H1 (cell line): Measurements from ENCODE around the gene GPR25. TPM values are rescaled to one million over a fixed set of nuclear protein-coding genes. Genes with fewer than 3 reads are reported as not detected.

Experiments
- CTCF ChIA-PET: fragments of 300-600 bp; sonication (Branson Sonifier 250); formaldehyde crosslinking; loops from one replicate; lab custom pipeline; 2021; ENCODE audit not compliant: partially characterized antibody; lab: Charles Lee
- POLR2A ChIA-PET: fragments of 300-600 bp; sonication (Branson Sonifier 250); formaldehyde crosslinking; loops from one replicate; lab custom pipeline; 2021; ENCODE audit warnings: inconsistent platforms; ENCODE audit not compliant: partially characterized antibody; lab: Charles Lee
- DNase-seq, 2 experiments: peaks; one replicate each; pipeline versions ENCODE4 v3.0.0 to v3.0.0-alpha.2; 2010 to 2022; ENCODE audit warnings: low spot score in 2 of 2, low read depth in 1 of 2, mixed read lengths in 1 of 2
- FAIRE-seq: peaks from 2 replicates; lab custom pipeline; 2011; peaks lifted over from hg19 to GRCh38; lab: Jason Lieb, UNC
- H2AFZ ChIP-seq: 2 replicates; pipeline ENCODE4 v1.8.1; 2012; ENCODE audit warnings: low read length, inconsistent platforms
- H2AK5ac ChIP-seq: 2 replicates; pipeline ENCODE4 v1.6.1; 2013; ENCODE audit warnings: low read depth, low read length
- H2BK120ac ChIP-seq: replicated peaks from 2 replicates; pipeline ENCODE3; 2013; ENCODE audit warnings: low read depth, low read length, inconsistent platforms
- H2BK12ac ChIP-seq: 2 replicates; pipeline ENCODE4 v1.6.1; 2013; ENCODE audit warnings: low read depth, low read length
- H2BK15ac ChIP-seq: 2 replicates; pipeline ENCODE4 v1.6.1; 2013; ENCODE audit warnings: low read length
- H2BK20ac ChIP-seq: 2 replicates; pipeline ENCODE4 v1.6.1; 2013; ENCODE audit warnings: low read length
- H2BK5ac ChIP-seq: 2 replicates; pipeline ENCODE4 v1.6.1; 2013; ENCODE audit warnings: low read depth, low read length
- H3K14ac ChIP-seq: 2 replicates; pipeline ENCODE4 v1.6.1; 2013; ENCODE audit warnings: inconsistent platforms; ENCODE audit not compliant: insufficient read length
- H3K18ac ChIP-seq: 2 replicates; pipeline ENCODE4 v1.6.1; 2013; ENCODE audit warnings: low read length; ENCODE audit errors: extremely low read depth
- H3K23ac ChIP-seq: 2 replicates; pipeline ENCODE4 v1.6.1; 2013; ENCODE audit warnings: inconsistent platforms; ENCODE audit not compliant: insufficient read length
- H3K23me2 ChIP-seq: 2 replicates; pipeline ENCODE4 v1.6.1; 2013; ENCODE audit warnings: low read depth, low read length
- H3K27ac ChIP-seq: 2 replicates; pipeline ENCODE4 v1.6.1; 2011; ENCODE audit warnings: low read depth, low read length, inconsistent platforms
- H3K27me3 ChIP-seq, 4 experiments: replicated peaks in 1 of 4; 1 replicate in 1 of 4; 2 replicates in 3 of 4; pipeline versions ENCODE4 v1.6.1 to v1.8.1; 2011 to 2013; ENCODE audit warnings: low read length in 3 of 4, mild to moderate bottlenecking in 3 of 4, inconsistent platforms in 2 of 4, mixed read lengths in 2 of 4, moderate library complexity in 1 of 4; ENCODE audit not compliant: control insufficient read depth in 3 of 4, insufficient read depth in 3 of 4; ENCODE audit errors: extremely low read depth in 1 of 4
- H3K36me3 ChIP-seq, 4 experiments: 2 replicates each; pipeline versions ENCODE4 v1.6.1 to v1.8.1; 2011 to 2013; ENCODE audit warnings: mild to moderate bottlenecking in 4 of 4, low read length in 3 of 4, moderate library complexity in 2 of 4, control low read depth in 1 of 4, inconsistent platforms in 1 of 4; ENCODE audit not compliant: insufficient read depth in 4 of 4, control insufficient read depth in 2 of 4
- H3K4ac ChIP-seq: replicated peaks from 2 replicates; pipeline ENCODE3; 2013; ENCODE audit warnings: low read length, low read depth, mixed read lengths, inconsistent platforms; ENCODE audit not compliant: insufficient read length
- H3K4me1 ChIP-seq, 4 experiments: replicated peaks in 1 of 4; 1 replicate in 1 of 4; 2 replicates in 3 of 4; pipeline versions ENCODE4 v1.6.1 to v1.8.1; 2011 to 2013; ENCODE audit warnings: low read length in 3 of 4, inconsistent platforms in 2 of 4, mixed read lengths in 1 of 4; ENCODE audit not compliant: insufficient read depth in 4 of 4, control insufficient read depth in 3 of 4
- H3K4me2 ChIP-seq, 2 experiments: 2 replicates each; pipeline versions ENCODE4 v1.6.1 to v1.8.1; 2011 to 2013; ENCODE audit warnings: low read depth in 2 of 2, low read length in 2 of 2, control low read depth in 1 of 2, inconsistent platforms in 1 of 2, mild to moderate bottlenecking in 1 of 2; ENCODE audit not compliant: insufficient read depth in 1 of 2
- H3K4me3 ChIP-seq, 4 experiments: fragments of 200-600, 300-600 bp in 1 of 4; sonication (generic), shearing (Covaris generic), sonication (Bioruptor Twin) in 1 of 4; 2 replicates each; pipeline versions ENCODE4 v1.5.1 to v1.8.1; 2011 to 2016; ENCODE audit warnings: low read length in 4 of 4, low read depth in 3 of 4, control low read depth in 2 of 4, inconsistent platforms in 2 of 4, mild to moderate bottlenecking in 2 of 4, mixed read lengths in 1 of 4, moderate library complexity in 1 of 4; ENCODE audit not compliant: insufficient read depth in 2 of 4; ENCODE audit errors: extremely low read depth in 1 of 4
- H3K56ac ChIP-seq: replicated peaks from 2 replicates; pipeline ENCODE3; 2013; ENCODE audit warnings: low read depth, mild to moderate bottlenecking, mixed read lengths, low read length, inconsistent platforms; ENCODE audit not compliant: insufficient read length
- H3K79me1 ChIP-seq: 2 replicates; pipeline ENCODE4 v1.6.1; 2013; ENCODE audit warnings: low read depth, low read length, control low read depth
- H3K79me2 ChIP-seq, 2 experiments: 2 replicates each; pipeline versions ENCODE4 v1.6.1 to v1.8.1; 2012 to 2013; ENCODE audit warnings: low read length in 2 of 2, mild to moderate bottlenecking in 2 of 2, inconsistent platforms in 1 of 2; ENCODE audit not compliant: insufficient read depth in 2 of 2, control insufficient read depth in 1 of 2
- H3K9ac ChIP-seq, 4 experiments: replicated peaks in 1 of 4; 1 replicate in 1 of 4; 2 replicates in 3 of 4; pipeline versions ENCODE4 v1.6.1 to v1.8.1; 2011 to 2013; ENCODE audit warnings: low read depth in 3 of 4, low read length in 3 of 4, control low read depth in 2 of 4, mild to moderate bottlenecking in 2 of 4, moderate library complexity in 2 of 4, inconsistent platforms in 1 of 4; ENCODE audit errors: extremely low read depth in 1 of 4
- H3K9me3 ChIP-seq, 2 experiments: 2 replicates each; pipeline versions ENCODE4 v1.6.1 to v1.8.1; 2012 to 2013; ENCODE audit warnings: mild to moderate bottlenecking in 2 of 2, moderate library complexity in 2 of 2, control low read depth in 1 of 2, inconsistent platforms in 1 of 2, low read depth in 1 of 2, low read length in 1 of 2, mixed read lengths in 1 of 2; ENCODE audit not compliant: insufficient read depth in 2 of 2
- H4K20me1 ChIP-seq, 2 experiments: replicated peaks in 1 of 2; 2 replicates each; pipeline versions ENCODE3 to v1.8.1; 2011 to 2013; ENCODE audit warnings: inconsistent platforms in 2 of 2, low read length in 2 of 2, mild to moderate bottlenecking in 1 of 2; ENCODE audit not compliant: insufficient read depth in 2 of 2, control insufficient read depth in 1 of 2
- H4K5ac ChIP-seq: 2 replicates; pipeline ENCODE4 v1.6.1; 2013; ENCODE audit warnings: low read length, low read depth, mixed read lengths, inconsistent platforms; ENCODE audit not compliant: insufficient read length
- H4K8ac ChIP-seq: 2 replicates; pipeline ENCODE4 v1.8.0; 2013; ENCODE audit warnings: mild to moderate bottlenecking, moderate library complexity, low read length, inconsistent platforms; ENCODE audit not compliant: insufficient read depth; ENCODE audit errors: extremely low read depth
- H4K91ac ChIP-seq: replicated peaks from 2 replicates; pipeline ENCODE3; 2013; ENCODE audit warnings: low read length, mixed read lengths, inconsistent platforms; ENCODE audit not compliant: insufficient read length
- ATF3 ChIP-seq: IDR thresholded peaks from 2 replicates; pipeline ENCODE4 v1.6.1; 2011; ENCODE audit warnings: low read depth, mild to moderate bottlenecking, low read length; ENCODE audit not compliant: insufficient read depth
- BRCA1 ChIP-seq: IDR thresholded peaks from 2 replicates; pipeline ENCODE4 v1.6.1; 2012; ENCODE audit warnings: low read depth, low read length, improper control_type of control experiment
- CREB1 ChIP-seq: IDR thresholded peaks from 2 replicates; pipeline ENCODE4 v1.6.1; 2012; ENCODE audit warnings: inconsistent platforms
- EP300 ChIP-seq, 2 experiments: IDR thresholded peaks; 1 replicate in 1 of 2; 2 replicates in 1 of 2; pipeline ENCODE4 v1.6.1; 2011 to 2012; ENCODE audit warnings: low read depth in 2 of 2, low read length in 2 of 2, mild to moderate bottlenecking in 2 of 2, borderline replicate concordance in 1 of 2, inconsistent platforms in 1 of 2, moderate library complexity in 1 of 2
- FOSL1 ChIP-seq: IDR thresholded peaks from 2 replicates; pipeline ENCODE4 v1.6.1; 2011; ENCODE audit warnings: mild to moderate bottlenecking, low read depth, low read length, moderate library complexity; ENCODE audit not compliant: insufficient read depth
- JUND ChIP-seq: IDR thresholded peaks from 2 replicates; pipeline ENCODE4 v1.6.1; 2011; ENCODE audit warnings: mild to moderate bottlenecking, improper control_type of control experiment, low read length
- PHF8 ChIP-seq: fragments of 200-600 bp; sonication (generic); conservative IDR thresholded peaks from 2 replicates; pipeline ENCODE4 v1.7.1; 2012; ENCODE audit warnings: low read depth, mild to moderate bottlenecking, inconsistent platforms, low read length, moderate library complexity
- POLR2A ChIP-seq, 2 experiments: IDR thresholded peaks; 1 replicate in 1 of 2; 2 replicates in 1 of 2; pipeline ENCODE4 v1.6.1; 2011; ENCODE audit warnings: low read depth in 2 of 2, low read length in 2 of 2, mild to moderate bottlenecking in 2 of 2; ENCODE audit errors: control extremely low read depth in 1 of 2
- SIN3A ChIP-seq, 2 experiments: IDR thresholded peaks in 1 of 2; conservative IDR thresholded peaks in 1 of 2; 2 replicates each; pipeline ENCODE4 v1.6.1; 2011 to 2012; ENCODE audit warnings: low read length in 2 of 2, improper control_type of control experiment in 1 of 2, low read depth in 1 of 2, mild to moderate bottlenecking in 1 of 2
- SP1 ChIP-seq: IDR thresholded peaks from 2 replicates; pipeline ENCODE4 v1.6.1; 2011; ENCODE audit warnings: low read depth, low read length
- ZNF274 ChIP-seq: IDR thresholded peaks from 2 replicates; pipeline ENCODE4 v1.7.0; 2012; ENCODE audit warnings: low read length, borderline replicate concordance; ENCODE audit errors: extremely low read depth
- WGBS, 2 experiments: shearing (Covaris generic) in 1 of 2; methylation state at CpG; one replicate each; pipeline versions ENCODE4 v1.1.6 to v1.1.7; 2013 to 2015; ENCODE audit warnings: low lambda C conversion rate in 2 of 2, mixed read lengths in 2 of 2, inconsistent platforms in 1 of 2, low coverage in 1 of 2, missing lambda C conversion rate in 1 of 2; ENCODE audit not compliant: insufficient replicate concordance in 2 of 2, insufficient coverage in 1 of 2, insufficient read length in 1 of 2; ENCODE audit errors: extremely low coverage in 1 of 2, missing lambda C conversion rate in 1 of 2; 5-methylcytosine and 5-hydroxymethylcytosine counted together
- polyA plus RNA-seq, 7 experiments: library from polyadenylated mRNA; depleted of rRNA in 3 of 7; stranded (reverse) in 5 of 7; unstranded in 2 of 7; fragments of >200 nt in 5 of 7; fragments of 200-250 nt in 2 of 7; gene quantifications; 1 replicate in 5 of 7; 2 replicates in 1 of 7; 4 replicates in 1 of 7; pipeline versions ENCODE4 v1.2.1 to v1.2.3, GENCODE V29; 2011 to 2013; ENCODE audit warnings: missing spikeins in 2 of 7, mixed read lengths in 2 of 7
- total RNA-seq: library from RNA; stranded (reverse); fragmentation: NEBNext Ultra II Directional; extraction: Animal tissue kit (Norgen Biotek cat#: 25700); gene quantifications from 2 replicates; pipeline ENCODE4 v1.2.1, GENCODE V29; 2021
- TF ChIP-seq, protein P1 (sequence below): IDR thresholded peaks from 2 replicates; pipeline ENCODE4 v1.6.1; 2012; ENCODE audit warnings: inconsistent platforms

GPR25 gene
- total and polyA plus RNA-seq, 2 of the 8 experiments (the other 6 are each of a cell fraction or from before 2014, with no cell fraction given), result not detected

- no peak overlapping the region for H2BK5ac ChIP-seq
- H3K9ac ChIP-seq, result no peak overlapping the region
- no peaks in the 10 kb centered on the region for H3K79me2 ChIP-seq
- no peak overlapping the region for H2AFZ ChIP-seq
- H3K4ac ChIP-seq, result no peak overlapping the region
- FAIRE-seq, result no peak
- no peak overlapping the region for H3K4me3 ChIP-seq
- H3K14ac ChIP-seq, result no peak overlapping the region
- no peak overlapping the region for H3K56ac ChIP-seq
- H2BK20ac ChIP-seq, result no peak overlapping the region
- H3K4me1 ChIP-seq, result no peaks in the 10 kb centered on the region
- no peak for DNase-seq
- POLR2A ChIA-PET, result interaction anchor here (0.6 to 15.2 kb wide), 3 partner anchors 9 to 1349 kb away, joined by 3 to 208 read pairs (median 5); partner anchors contain the start of gene INAVA
- H3K36me3 ChIP-seq, result peaks cover 27 to 71% (median 49%) of the 10 kb centered on the region in 4 experiments; a peak in 7 of 8 replicates
- H3K27me3 ChIP-seq, result no peaks in the 10 kb centered on the region
- no peak overlapping the region for H4K8ac ChIP-seq
- WGBS, 2 experiments, result 96% methylated on average over 5 of the region's 5 CpGs; no CpG with 5 or more reads in 1 of the 2 experiments
- H3K79me1 ChIP-seq, result no peaks in the 10 kb centered on the region
- no peak overlapping the region for H4K91ac ChIP-seq
- no peak overlapping the region for H2BK120ac ChIP-seq
- H3K23me2 ChIP-seq, result no peaks in the 10 kb centered on the region
- H3K4me2 ChIP-seq, result no peak overlapping the region
- H3K9me3 ChIP-seq, result no peaks in the 10 kb centered on the region
- no peak overlapping the region for H2BK12ac ChIP-seq
- CTCF ChIA-PET, result interaction anchor here (0.6 to 2.2 kb wide), 3 partner anchors 11 to 287 kb away, joined by 3 to 8 read pairs (median 3); no protein-coding TSS in a partner anchor
- H3K27ac ChIP-seq, result no peak overlapping the region
- TF ChIP-seq SIN3A (conservative IDR thresholded peaks at IDR 0.05 in 1 of 2, IDR thresholded peaks at IDR 0.05 in 1 of 2; ENCODE audit: low read depth in 1 of 2, low read length in 2 of 2), result no peak
- no peak for TF ChIP-seq BRCA1
- TF ChIP-seq SP1, result no peak
- no peak for TF ChIP-seq EP300 (IDR thresholded peaks at IDR 0.05; ENCODE audit: borderline replicate concordance in 1 of 2, low read depth in 2 of 2, low read length in 2 of 2)
- TF ChIP-seq, protein P1, sequence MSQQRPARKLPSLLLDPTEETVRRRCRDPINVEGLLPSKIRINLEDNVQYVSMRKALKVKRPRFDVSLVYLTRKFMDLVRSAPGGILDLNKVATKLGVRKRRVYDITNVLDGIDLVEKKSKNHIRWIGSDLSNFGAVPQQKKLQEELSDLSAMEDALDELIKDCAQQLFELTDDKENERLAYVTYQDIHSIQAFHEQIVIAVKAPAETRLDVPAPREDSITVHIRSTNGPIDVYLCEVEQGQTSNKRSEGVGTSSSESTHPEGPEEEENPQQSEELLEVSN, result no peak
- no peak for TF ChIP-seq POLR2A (IDR thresholded peaks at IDR 0.05; ENCODE audit: control extremely low read depth in 1 of 2, low read depth in 2 of 2, low read length in 2 of 2)
- no peak for TF ChIP-seq ZNF274
- no peak for TF ChIP-seq FOSL1
- TF ChIP-seq PHF8, result no peak
- TF ChIP-seq CREB1, result no peak
- no peak for TF ChIP-seq ATF3
- TF ChIP-seq JUND, result no peak
- no peak overlapping the region for H2BK15ac ChIP-seq
- H3K23ac ChIP-seq, result no peak overlapping the region
- no peak overlapping the region for H3K18ac ChIP-seq
- no peak overlapping the region for H4K5ac ChIP-seq
- H2AK5ac ChIP-seq, result no peak overlapping the region
- H4K20me1 ChIP-seq, result peaks cover 0 to 6% of the 10 kb centered on the region in 2 experiments
These were observed 36.3 kb downstream of the GPR25 start for GRCh38 chr1:200909071-200909470.
